ENCODE results near the gene ACIN1.

- TF ChIP-seq RNF219 (CRISPR knock-in tag; IDR thresholded peaks at IDR 0.05) (no peak), ADNP (CRISPR knock-in tag; IDR thresholded peaks at IDR 0.05) (no peak), RAD21 (CRISPR knock-in tag; IDR thresholded peaks at IDR 0.05) (no peak), POLR2A (IDR thresholded peaks at IDR 0.05; ENCODE audit: insufficient read depth in 1 of 2, low read depth in 2 of 2, low read length in 2 of 2) (no peak), RCOR2 (CRISPR knock-in tag; IDR thresholded peaks at IDR 0.05) (no peak), FOSL1 (CRISPR knock-in tag; IDR thresholded peaks at IDR 0.05; ENCODE audit: borderline replicate concordance) (no peak), CTCF (CRISPR knock-in tag; IDR thresholded peaks at IDR 0.05) (no peak), NCOA5 (CRISPR knock-in tag; IDR thresholded peaks at IDR 0.05) (no peak)
These were observed 34.2 kb downstream of the ACIN1 start for GRCh38 chr14:23060536-23061260.

All from HepG2 (cell line).